Measurements from ENCODE around the gene TTLL1.

GRCh38 chr22:43118953-43119458 lies 29.8 kb upstream of the TTLL1 start:
- TF ChIP-seq POLR2AphosphoS5 (IDR thresholded peaks at IDR 0.05; ENCODE audit: low read depth, low read length) (no peak), CTCF (IDR thresholded peaks at IDR 0.05 in 2 of 3, conservative IDR thresholded peaks at IDR 0.05 in 1 of 3; ENCODE audit: borderline replicate concordance in 1 of 3, insufficient read depth in 1 of 3, low read depth in 2 of 3, low read length in 2 of 3) (no peak)
